Left cardiac atrium (tissue), 4 donors: ENCODE data around the gene FANCM. TPM values are rescaled to one million over a fixed set of nuclear protein-coding genes. Genes with fewer than 3 reads are reported as not detected.
"Not testable (repeated sequence)": the region's sequence is repeated elsewhere in the genome, so short reads cannot be mapped to it uniquely, and the experiment has no call there.

Experiments
- ATAC-seq, 2 donors: fragments of 200-7000 bp; cut with Tn5 transposase; one replicate each; pipeline ENCODE4 v1.9.1; 2020; ENCODE audit warnings: mild to moderate bottlenecking in 2 of 2, moderate library complexity in 2 of 2
- DNase-seq: peaks from one replicate; pipeline ENCODE4 v3.0.0-alpha.2; 2020
- intact Hi-C, 2 donors: fragments of 100-400 bp; cut with DNase I; formaldehyde crosslinking; loops; one replicate each; pipeline versions ENCODE4 v1.14.1 to v1.15.1; 2022 to 2023
- total RNA-seq, 2 donors: library from RNA; stranded (reverse); fragmentation: NEBNext Ultra II Directional; extraction: Animal tissue kit (Norgen Biotek cat#: 25700); gene quantifications; one replicate each; pipeline ENCODE4 v1.2.1, GENCODE V29; 2021
- donor health status: DM: no; HTN: yes; CAD: no.
- donor health status: DM: no; HTN: yes; CAD: no; lungs with severe emphysema.
- donor health status: DM: yes; HTN: yes; CAD: no.
- donor health status: Dilated cardiomyopathy.

The FANCM gene
- total RNA-seq, 2 donors from 2014 or later = 3.1 to 3.4 TPM

DNA sequence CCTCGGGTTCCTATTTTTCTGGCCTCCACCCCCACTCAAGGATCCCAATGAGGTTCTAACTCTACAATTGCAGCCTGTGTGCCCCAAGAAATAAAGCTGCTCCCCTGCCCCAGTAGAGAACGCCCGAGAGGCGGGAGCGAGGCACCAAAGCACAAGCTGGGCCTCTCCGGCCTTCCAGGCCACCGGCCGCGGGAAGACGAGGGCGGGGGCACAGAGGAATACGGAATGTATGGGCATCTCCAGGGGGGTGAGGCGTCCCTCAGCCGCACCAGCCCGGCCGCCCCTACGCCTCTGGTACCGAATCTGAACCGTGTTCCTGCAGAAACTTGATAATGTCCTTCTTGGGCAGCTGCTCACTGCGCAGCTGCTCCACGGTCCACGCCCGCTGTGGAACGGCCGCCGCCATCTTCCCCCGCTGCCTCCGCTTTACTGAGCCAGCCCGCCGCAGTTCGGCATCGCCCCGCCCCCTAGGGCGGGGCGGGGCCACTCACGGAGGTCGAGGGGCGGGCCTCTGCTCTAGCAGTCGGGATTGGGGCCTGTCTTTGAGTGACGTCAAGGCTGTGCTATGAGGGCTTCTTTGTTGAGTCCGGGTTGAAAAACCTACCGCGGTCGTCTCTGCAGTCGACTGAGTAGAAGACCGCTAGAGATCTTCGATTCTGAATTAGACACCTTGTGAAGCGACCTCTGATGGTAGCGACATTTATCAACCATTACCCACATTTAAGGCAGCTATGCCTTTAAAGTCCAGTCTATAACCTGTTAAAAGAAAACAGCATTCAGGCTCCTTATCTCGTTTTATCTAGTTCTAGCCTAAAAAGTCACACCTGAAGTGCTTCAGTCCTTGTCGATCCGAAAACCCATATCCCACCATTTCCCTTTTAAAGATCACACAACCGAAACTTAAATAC is 1.4 kb upstream of the FANCM start, which contains the start of gene FKBP3:
Gene FKBP3, minus strand, starts transcription at position 431 of the 908 bp plus-strand sequence. Its CDS starts 25 bp downstream, at position 406.
- peak; percentile 99 for ATAC-seq
- DNase-seq = peak; percentile 97
- intact Hi-C loops = loop anchor here in 1 of 2 donors (2.0 kb wide), 1 partner anchor 50 kb away; the partner anchor contains the start of gene PRPF39

- intact Hi-C loops = loop anchor here in 1 of 2 donors (2.0 to 5.0 kb wide), 3 partner anchors 50 to 238 kb away; partner anchors contain the start of genes KLHL28, PRPF39 and TOGARAM1
- DNase-seq (no peak), ATAC-seq (no peak)
Observed at GRCh38 chr14:45135156-45135555, 574 bp upstream of the FANCM start.

- intact Hi-C loops = loop anchor here in 1 of 2 donors (5.0 kb wide), 2 partner anchors 174 to 239 kb away; partner anchors contain the start of genes KLHL28 and TOGARAM1
- ATAC-seq = no peak
- DNase-seq = no peak
Observed at GRCh38 chr14:45136399-45136798, 669 bp downstream of the FANCM start.

DNA sequence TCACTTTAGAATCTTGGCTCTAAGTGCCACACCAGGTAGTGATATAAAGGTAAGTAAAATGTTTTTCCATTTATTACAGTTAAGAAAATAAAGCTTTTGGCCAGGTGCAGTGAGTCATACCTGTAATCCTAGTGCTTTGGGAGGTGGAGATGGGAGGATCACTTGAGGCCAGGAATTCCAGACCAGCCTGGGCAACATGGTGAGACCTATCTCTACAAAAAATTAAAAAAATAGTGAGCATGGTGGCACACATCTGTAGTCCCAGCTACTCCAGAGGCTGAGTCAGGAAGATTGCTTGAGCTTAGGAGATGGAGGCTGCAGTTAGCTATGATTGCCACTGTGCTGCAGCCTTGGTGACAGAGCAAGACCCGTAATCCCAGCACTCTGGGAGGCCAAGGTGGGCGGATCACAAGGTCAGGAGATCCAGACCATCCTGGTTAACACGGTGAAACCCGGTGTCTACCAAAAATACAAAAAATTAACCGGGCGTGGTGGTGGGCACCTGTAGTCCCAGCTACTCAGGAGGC is 5.0 kb downstream of the FANCM start:
- ATAC-seq (no peak), DNase-seq (no peak)
- intact Hi-C loops = no loop called here

DNA sequence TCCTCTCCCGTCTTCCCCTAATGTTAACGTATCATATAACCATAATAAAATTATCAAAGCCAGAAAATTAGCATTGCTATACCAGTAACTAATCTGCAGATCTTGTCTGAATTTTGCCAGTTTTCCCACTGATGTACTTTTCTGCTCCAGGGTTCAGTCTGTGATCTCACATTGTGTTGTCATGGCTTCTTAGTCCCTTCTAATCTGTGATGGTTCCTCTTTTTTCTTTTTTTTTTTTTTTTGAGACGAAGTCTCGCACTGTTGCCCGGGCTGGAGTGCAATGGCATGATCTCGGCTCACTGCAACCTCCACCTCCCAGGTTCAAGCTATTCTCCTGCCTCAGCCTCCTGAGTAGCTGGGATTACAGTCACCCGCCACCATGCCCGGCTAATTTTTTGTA is 6.4 kb downstream of the FANCM start:
- DNase-seq, ATAC-seq, intact Hi-C loops: not testable (repeated sequence)

GRCh38 chr14:45144658-45145057 is 8.9 kb downstream of the FANCM start:
- no peak for DNase-seq
- no peak for ATAC-seq
- intact Hi-C loops = no loop called here

- ATAC-seq = no peak
- intact Hi-C loops = no loop called here
- DNase-seq = no peak
Observed at GRCh38 chr14:45145214-45145613, 9.5 kb downstream of the FANCM start.

DNA sequence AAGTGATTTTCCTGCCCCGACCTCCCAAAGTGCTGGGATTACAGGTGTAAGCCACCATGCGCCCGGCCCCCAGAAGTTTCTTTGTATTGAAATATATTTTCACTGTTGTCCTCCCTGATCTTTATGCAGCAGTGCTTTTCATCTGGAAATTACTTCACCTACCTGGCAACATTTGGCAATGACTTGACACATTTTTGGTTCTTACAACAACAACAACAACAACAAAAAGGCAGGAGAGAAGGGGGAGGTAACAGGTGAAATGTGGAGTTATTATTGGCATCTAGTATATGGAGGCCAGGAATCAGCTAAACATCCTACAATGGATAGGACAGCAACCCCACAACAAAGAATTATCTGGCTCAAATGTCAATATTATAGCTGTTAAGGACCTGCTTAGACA is 13.9 kb downstream of the FANCM start:
- DNase-seq = no peak
- no peak for ATAC-seq
- intact Hi-C loops = no loop called here

GRCh38 chr14:45150386-45150890 is 14.7 kb downstream of the FANCM start:
- intact Hi-C loops = no loop called here
- DNase-seq (no peak), ATAC-seq (no peak)

GRCh38 chr14:45156067-45156466 is 20.3 kb downstream of the FANCM start:
- no peak for DNase-seq
- intact Hi-C loops = no loop called here
- no peak for ATAC-seq

DNA sequence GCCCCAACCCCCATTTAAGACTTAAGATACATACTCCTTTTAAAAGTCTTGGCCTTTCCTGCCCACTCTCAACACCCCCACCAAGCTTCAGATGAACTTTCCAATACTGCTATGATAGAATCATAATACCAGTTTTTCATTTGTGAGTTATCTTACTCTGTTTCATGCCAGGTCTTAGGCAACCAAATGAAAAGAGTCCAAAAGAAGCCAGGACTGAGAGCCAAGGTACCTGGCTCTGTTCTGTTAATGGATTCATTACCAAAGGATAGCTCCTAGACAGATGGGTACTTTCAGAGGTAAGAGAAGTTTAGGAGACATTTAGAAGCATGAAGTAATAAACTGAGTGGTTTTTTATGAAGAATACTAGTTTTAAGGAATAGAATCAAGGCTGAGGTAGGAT is 34.2 kb downstream of the FANCM start:
- DNase-seq = no peak
- ATAC-seq = no peak
- intact Hi-C loops = no loop called here

DNA sequence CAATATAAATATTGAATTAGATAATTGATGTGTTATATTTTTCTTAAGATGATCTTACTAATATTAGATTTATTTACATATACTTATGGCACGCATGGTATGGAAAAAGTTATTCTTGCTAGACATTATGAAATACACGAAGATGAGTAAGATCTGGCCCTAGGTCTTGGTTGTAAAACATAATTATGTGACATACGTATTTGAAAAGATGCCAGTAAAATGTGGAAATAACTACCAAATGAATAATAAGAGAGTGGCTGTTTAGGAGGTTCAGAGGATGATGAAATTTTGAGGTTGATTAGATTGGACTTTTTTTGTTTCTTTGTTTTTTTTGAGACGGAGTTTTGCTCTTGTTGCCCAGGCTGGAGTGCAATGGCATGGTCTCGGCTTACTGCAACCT is 41.3 kb downstream of the FANCM start:
- ATAC-seq (no peak), DNase-seq (no peak)
- intact Hi-C loops = no loop called here

GRCh38 chr14:45181329-45181728 is 45.6 kb downstream of the FANCM start:
- intact Hi-C loops = no loop called here
- ATAC-seq = no peak

GRCh38 chr14:45181806-45182205 is 46.1 kb downstream of the FANCM start:
- DNase-seq (no peak), ATAC-seq (no peak)
- intact Hi-C loops = no loop called here

More at GRCh38 chr14:45181329-45181728, 45.6 kb downstream of the FANCM start:
- DNase-seq = no peak

DNA sequence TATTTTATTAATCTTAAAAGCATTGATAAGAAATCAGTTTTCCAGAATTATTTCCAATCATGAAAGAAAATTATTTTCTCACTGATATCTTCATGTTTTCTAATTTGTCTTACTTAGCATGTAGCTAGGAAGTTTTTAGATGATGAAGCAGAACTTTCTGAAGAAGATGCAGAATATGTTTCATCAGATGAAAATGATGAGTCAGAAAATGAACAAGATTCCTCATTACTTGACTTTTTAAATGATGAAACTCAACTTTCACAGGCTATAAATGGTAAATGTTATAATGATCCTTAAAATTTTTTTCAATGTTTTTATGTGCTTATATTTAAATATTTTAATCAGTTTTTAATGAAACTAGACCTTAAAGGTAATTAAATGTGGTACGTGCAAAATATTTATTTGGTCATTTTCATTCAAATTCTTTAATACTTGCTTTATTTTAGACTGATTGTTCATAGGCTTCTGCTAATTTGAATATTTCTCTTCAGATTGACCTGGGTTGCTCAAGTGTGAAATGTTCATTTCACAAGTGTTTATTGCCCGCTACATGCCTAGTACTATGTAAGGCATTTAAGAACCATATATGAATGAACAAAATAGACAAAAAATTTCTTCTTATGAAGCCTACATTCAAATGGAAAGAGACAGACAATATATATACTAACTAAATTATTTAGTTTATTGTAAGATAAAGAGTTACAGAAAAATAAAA is 49.5 kb downstream of the FANCM start:
- DNase-seq (no peak), ATAC-seq (no peak)
- intact Hi-C loops = no loop called here

GRCh38 chr14:45194964-45195363 is 59.2 kb downstream of the FANCM start:
- no peak for ATAC-seq
- intact Hi-C loops = no loop called here
- no peak for DNase-seq

DNA sequence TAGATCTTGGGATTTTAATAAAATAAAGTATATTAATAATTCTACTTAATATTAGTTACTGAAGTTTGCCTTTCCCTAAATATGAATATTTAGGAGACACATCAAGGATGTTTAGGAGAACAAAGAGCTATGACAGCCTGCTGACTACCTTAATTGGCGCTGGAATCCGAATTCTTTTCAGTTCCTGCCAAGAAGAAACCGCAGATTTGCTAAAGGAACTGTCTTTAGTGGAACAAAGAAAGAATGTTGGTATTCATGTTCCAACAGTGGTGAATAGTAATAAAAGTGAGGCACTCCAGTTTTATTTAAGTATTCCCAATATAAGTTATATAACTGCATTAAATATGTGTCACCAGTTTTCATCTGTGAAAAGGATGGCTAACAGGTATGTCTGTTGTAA is 62.8 kb downstream of the FANCM start:
- intact Hi-C loops = no loop called here
- no peak for ATAC-seq
- DNase-seq = no peak

GRCh38 chr14:45199230-45199629 is 63.5 kb downstream of the FANCM start:
- ATAC-seq (no peak), DNase-seq (no peak)
- intact Hi-C loops = no loop called here

DNA sequence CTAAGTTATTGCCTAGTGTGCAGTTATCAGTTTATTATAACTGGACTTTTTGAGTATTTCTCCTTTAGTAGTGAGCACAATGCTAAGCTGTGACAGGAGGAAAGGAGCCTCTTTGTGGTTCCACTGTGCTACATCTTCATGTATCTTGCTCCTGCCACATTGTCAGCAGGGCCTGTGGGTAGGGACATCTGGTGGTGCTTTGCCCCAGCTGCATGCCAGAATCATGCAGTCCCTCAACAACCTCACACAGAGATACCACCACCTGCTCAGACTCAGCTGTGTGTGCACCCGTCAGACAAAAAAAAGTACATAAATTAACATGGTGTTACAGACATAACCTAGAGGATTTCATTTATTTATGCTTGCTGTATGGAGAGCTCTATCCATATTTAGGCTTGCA is 66.2 kb downstream of the FANCM start:
- no peak for DNase-seq
- intact Hi-C loops = no loop called here
- no peak for ATAC-seq

DNA sequence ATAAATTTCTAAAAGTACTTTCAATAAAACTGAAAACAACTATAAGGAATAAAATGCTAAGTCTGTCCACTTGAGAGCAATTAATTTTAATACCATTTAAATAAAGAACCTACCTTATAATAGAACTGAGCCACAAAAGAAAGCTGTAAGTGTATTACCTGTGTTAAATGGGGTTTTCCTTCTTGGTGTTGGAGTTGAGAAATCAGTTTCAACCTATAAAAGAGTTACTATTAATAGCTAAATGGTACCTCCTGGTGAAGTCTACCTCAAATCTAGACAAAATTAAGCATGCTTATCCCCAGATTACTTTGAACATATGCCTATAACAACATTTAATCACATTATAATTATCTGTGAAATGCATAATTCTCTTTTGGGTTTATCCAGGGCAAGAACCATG is 68.5 kb downstream of the FANCM start:
- no peak for DNase-seq
- ATAC-seq = no peak
- intact Hi-C loops = no loop called here
